Measurements from ENCODE around the gene SPTBN1. TPM values are rescaled to one million over a fixed set of nuclear protein-coding genes. Genes with fewer than 3 reads are reported as not detected.

The SPTBN1 gene
- polyA plus RNA-seq, 1 experiment = 56.6 TPM

GRCh38 chr2:54640834-54641540, 184.9 kb downstream of the SPTBN1 start:
- DNase-seq (ENCODE audit: low read depth, low spot score) = no peak
- TF ChIP-seq CTCF (IDR thresholded peaks at IDR 0.05; ENCODE audit: low read depth, low read length) = no peak
- ChIA-PET POLR2A (no interaction called here), CTCF (interaction anchor here (1.0 kb wide), 1 partner anchor 64 kb away, joined by 5 read pairs; no protein-coding TSS in a partner anchor)
- Histone ChIP-seq H3K27me3 (ENCODE audit: control insufficient read depth, insufficient read depth, low read length) (no peaks in the 10 kb centered on the region), H3K27ac (ENCODE audit: low read depth, low read length) (no peak overlapping the region), H3K9me3 (ENCODE audit: control insufficient read depth, insufficient read depth, low read length) (no peaks in the 10 kb centered on the region), H3K4me3 (ENCODE audit: low read depth, low read length) (no peak overlapping the region)

GRCh38 chr2:54641988-54642387, 185.9 kb downstream of the SPTBN1 start:
- no peak overlapping the region for H3K27ac ChIP-seq (ENCODE audit: low read depth, low read length)
- POLR2A ChIA-PET = no interaction called here

GRCh38 chr2:54642677-54643430, 186.7 kb downstream of the SPTBN1 start:
- no peak for TF ChIP-seq CTCF (IDR thresholded peaks at IDR 0.05; ENCODE audit: low read depth, low read length)
- no peaks in the 10 kb centered on the region for H3K27me3 ChIP-seq (ENCODE audit: control insufficient read depth, insufficient read depth, low read length)
- ChIA-PET CTCF (interaction anchor here (1.0 to 1.6 kb wide), 2 partner anchors 23 to 536 kb away, joined by 3 to 4 read pairs; no protein-coding TSS in a partner anchor), POLR2A (no interaction called here)
- no peaks in the 10 kb centered on the region for H3K9me3 ChIP-seq (ENCODE audit: control insufficient read depth, insufficient read depth, low read length)
- H3K27ac ChIP-seq (ENCODE audit: low read depth, low read length) = no peak overlapping the region
- no peak overlapping the region for H3K4me3 ChIP-seq (ENCODE audit: low read depth, low read length)
- DNase-seq (ENCODE audit: low read depth, low spot score) = no peak

More at GRCh38 chr2:54641988-54642387, 185.9 kb downstream of the SPTBN1 start:
- no peak overlapping the region for H3K4me3 ChIP-seq (ENCODE audit: low read depth, low read length)
- no peak for DNase-seq (ENCODE audit: low read depth, low spot score)
- H3K9me3 ChIP-seq (ENCODE audit: control insufficient read depth, insufficient read depth, low read length) = no peaks in the 10 kb centered on the region
- no peaks in the 10 kb centered on the region for H3K27me3 ChIP-seq (ENCODE audit: control insufficient read depth, insufficient read depth, low read length)
- no peak for TF ChIP-seq CTCF (IDR thresholded peaks at IDR 0.05; ENCODE audit: low read depth, low read length)
- CTCF ChIA-PET = interaction anchor here (1.6 kb wide), 1 partner anchor 24 kb away, joined by 3 read pairs; no protein-coding TSS in a partner anchor

DNA sequence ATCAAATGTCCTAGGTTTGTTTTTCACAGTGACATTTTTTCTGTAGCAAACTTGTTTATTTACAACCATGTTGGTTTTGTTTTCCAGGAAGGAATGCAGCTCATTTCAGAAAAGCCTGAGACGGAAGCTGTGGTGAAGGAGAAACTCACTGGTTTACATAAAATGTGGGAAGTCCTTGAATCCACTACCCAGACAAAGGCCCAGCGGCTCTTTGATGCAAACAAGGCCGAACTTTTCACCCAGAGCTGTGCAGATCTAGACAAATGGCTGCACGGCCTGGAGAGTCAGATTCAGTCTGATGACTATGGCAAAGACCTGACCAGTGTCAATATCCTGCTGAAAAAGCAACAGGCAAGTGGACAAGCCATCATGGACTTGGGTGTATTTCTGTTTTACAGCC, 188.1 kb downstream of the SPTBN1 start:
- no peak for TF ChIP-seq CTCF (IDR thresholded peaks at IDR 0.05; ENCODE audit: low read depth, low read length)
- POLR2A ChIA-PET = no interaction called here
- no peak for DNase-seq (ENCODE audit: low read depth, low spot score)
- CTCF ChIA-PET = no interaction called here
- Histone ChIP-seq H3K27ac (ENCODE audit: low read depth, low read length) (no peak overlapping the region), H3K27me3 (ENCODE audit: control insufficient read depth, insufficient read depth, low read length) (no peaks in the 10 kb centered on the region), H3K4me3 (ENCODE audit: low read depth, low read length) (no peak overlapping the region), H3K9me3 (ENCODE audit: control insufficient read depth, insufficient read depth, low read length) (no peaks in the 10 kb centered on the region)
